ENCODE results near the gene BRCC3. TPM values are rescaled to one million over a fixed set of nuclear protein-coding genes. Genes with fewer than 3 reads are reported as not detected.
A peak's percentile ranks its signal among the peaks of the same experiment; 100 is the strongest.

The BRCC3 gene
- total RNA-seq, 2 donors from 2014 or later, result 11.1 to 12.4 TPM

DNA sequence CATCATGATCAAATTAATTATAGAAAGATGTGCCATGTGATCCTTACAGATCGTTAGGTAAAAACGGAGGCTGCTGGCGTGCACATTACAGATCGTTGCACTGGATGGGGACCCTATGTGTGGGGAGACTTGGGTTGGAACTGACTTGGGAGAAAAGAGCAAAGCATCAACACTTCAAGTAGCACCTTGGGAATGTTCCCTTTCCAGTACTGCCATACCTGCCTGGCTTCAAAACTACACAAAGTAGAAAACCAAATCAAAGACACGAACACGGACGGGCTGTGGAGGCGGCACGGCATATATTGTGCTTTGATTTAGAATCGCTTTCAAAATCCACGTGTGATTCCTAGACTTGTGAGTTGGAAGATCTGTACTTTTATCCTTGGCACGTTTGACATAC lies 1.3 kb upstream of the BRCC3 start:
- ATAC-seq (no peak), DNase-seq (no peak)
- Mint-ChIP-seq H3K4me3 (peak overlapping the region; percentile 81), H3K27ac (peak overlapping the region; percentile 90), H3K4me1 (peaks cover 33% of the 10 kb centered on the region), H3K36me3 (ENCODE audit: low read depth) (peaks cover 4% of the 10 kb centered on the region), H3K27me3 (no peaks in the 10 kb centered on the region)
- H3K9me3 ChIP-seq (ENCODE audit: control insufficient read depth, low read length, poor library complexity, severe bottlenecking), result no peaks in the 10 kb centered on the region

DNA sequence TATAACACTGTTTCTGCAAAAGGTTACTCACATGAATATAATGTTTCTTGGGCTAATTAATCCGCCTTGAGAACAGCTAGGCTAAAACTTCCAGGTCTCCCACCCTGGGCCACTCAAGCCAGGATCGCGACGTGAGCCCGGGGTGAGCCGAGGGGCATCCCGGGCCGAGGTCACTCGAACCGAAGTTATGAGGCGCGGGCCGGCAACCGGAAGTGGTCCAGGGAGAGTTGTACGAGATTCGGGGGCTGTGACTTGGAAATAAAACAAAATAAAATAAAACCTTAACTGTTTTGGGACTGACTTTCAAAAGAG lies 689 bp upstream of the BRCC3 start:
- no peaks in the 10 kb centered on the region for H3K27me3 Mint-ChIP-seq
- H3K4me1 Mint-ChIP-seq, result peaks cover 38% of the 10 kb centered on the region
- peak overlapping the region; percentile 90 for H3K27ac Mint-ChIP-seq
- peak overlapping the region; percentile 81 for H3K4me3 Mint-ChIP-seq
- no peak for DNase-seq
- peaks cover 7% of the 10 kb centered on the region for H3K36me3 Mint-ChIP-seq (ENCODE audit: low read depth)
- ATAC-seq, result no peak
- no peaks in the 10 kb centered on the region for H3K9me3 ChIP-seq (ENCODE audit: control insufficient read depth, low read length, poor library complexity, severe bottlenecking)

DNA sequence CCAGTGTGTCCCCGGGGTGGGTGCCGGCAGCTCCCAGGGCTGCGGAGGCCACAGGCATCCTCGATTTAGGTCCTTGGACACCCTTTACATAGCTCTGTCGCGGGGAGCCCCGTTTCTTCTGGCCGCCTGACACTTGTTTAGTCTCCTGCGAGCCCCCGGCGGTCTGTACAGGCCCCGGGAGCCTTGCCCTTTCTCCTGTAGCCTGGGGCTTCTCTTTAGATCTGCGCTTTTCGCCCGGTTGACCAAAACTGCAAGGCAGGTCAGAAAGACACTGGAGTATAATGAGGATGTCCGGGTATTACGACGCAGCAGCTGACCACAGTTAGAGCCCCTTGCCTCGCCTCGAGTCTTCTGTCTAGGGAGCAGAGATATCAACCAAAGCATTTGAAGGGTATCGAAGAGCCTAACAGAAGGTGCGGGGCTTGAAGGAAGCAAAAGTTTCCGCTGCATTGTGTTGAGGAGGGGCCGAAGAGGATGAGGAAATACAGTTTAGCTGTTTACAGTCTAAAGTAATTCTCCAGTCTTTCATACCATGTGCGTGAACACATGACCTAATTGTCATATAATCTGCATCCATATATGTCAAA lies 479 bp downstream of the BRCC3 start:
- DNase-seq, result no peak
- Mint-ChIP-seq H3K4me3 (peak overlapping the region; percentile 89), H3K4me1 (peaks cover 38% of the 10 kb centered on the region), H3K27ac (peak overlapping the region; percentile 90), H3K27me3 (no peaks in the 10 kb centered on the region), H3K36me3 (ENCODE audit: low read depth) (peaks cover 7% of the 10 kb centered on the region)
- peak; percentile 8 for ATAC-seq
- H3K9me3 ChIP-seq (ENCODE audit: control insufficient read depth, low read length, poor library complexity, severe bottlenecking), result no peaks in the 10 kb centered on the region

DNA sequence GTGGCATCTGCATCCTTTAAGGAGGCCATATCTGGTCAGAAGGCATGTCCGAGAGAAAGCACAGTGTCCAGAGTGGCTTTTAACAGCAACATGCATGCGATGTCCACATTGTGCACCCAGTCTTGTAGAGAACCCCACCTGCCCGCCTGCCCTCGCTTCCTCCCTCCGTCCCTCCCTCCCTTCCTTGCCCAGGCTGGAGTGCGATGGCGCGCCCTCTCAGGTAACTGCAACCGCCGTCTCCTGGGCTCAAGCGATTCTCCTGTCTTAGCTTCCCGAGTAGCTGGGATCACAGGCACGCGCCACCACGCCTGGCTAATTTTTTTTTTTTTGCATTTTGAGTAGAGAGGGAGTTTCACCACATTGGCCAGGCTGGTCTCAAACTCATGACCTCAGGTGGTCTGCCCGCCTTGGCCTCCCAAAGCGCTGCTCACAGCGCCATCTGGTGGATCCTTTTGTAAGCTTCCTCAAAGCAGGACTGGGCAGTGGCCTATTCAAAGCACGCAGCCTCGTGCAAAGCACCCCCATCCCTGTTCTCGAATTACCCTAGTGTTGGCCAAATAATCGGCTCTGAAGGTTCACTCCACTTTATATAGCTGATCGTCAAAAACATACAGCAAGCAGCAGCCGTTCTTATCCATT lies 15.0 kb downstream of the BRCC3 start:
- peak; percentile 48 for ATAC-seq
- no peaks in the 10 kb centered on the region for H3K9me3 ChIP-seq (ENCODE audit: control insufficient read depth, low read length, poor library complexity, severe bottlenecking)
- no peak overlapping the region for H3K27ac Mint-ChIP-seq
- H3K36me3 Mint-ChIP-seq (ENCODE audit: low read depth), result no peaks in the 10 kb centered on the region
- H3K4me1 Mint-ChIP-seq, result peaks cover 8% of the 10 kb centered on the region
- DNase-seq, result peak; percentile 8 to 27 (median 15)
- H3K4me3 Mint-ChIP-seq, result no peak overlapping the region
- H3K27me3 Mint-ChIP-seq, result no peaks in the 10 kb centered on the region

DNA sequence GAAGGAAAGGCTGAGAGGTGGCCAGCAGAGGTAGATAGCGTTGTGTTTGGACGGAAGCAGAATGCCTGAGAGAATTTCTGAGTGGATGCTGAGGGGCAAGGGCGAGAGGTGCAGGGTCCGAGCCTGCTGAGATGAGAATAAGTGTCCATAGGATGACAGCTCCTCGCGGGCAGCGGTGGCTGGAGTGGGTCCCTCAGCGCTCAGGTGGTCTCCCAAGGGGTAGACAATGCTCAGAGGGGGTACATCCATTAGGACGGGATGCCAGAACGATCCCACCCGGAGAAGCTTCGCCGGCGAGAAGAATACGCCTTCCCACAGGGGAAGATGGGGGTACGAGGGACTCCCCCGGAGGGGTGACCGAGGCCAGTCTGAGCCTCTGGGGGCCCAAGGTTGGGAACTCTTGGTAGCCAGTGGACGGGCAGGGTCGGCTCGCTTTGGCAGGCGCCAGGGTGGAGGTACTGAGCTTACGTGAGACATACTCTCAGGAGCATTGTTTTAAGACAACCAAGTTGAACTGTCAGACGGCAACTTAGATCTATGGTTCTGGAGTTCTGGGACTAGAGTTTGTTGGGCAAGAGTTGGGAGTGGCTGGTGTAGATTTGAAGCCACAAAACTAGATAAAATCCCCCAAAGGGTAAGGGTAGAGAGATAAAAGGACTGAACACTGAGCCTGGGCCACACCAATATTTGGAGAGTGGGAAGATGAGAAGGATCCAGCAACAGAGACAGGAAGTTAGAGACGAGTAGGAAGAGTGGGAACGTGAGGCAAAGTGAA lies 15.8 kb downstream of the BRCC3 start:
- Mint-ChIP-seq H3K27me3 (no peaks in the 10 kb centered on the region), H3K27ac (no peak overlapping the region), H3K4me1 (peaks cover 8% of the 10 kb centered on the region), H3K4me3 (no peak overlapping the region), H3K36me3 (ENCODE audit: low read depth) (no peaks in the 10 kb centered on the region)
- no peaks in the 10 kb centered on the region for H3K9me3 ChIP-seq (ENCODE audit: control insufficient read depth, low read length, poor library complexity, severe bottlenecking)
- no peak for ATAC-seq
- DNase-seq, result no peak

DNA sequence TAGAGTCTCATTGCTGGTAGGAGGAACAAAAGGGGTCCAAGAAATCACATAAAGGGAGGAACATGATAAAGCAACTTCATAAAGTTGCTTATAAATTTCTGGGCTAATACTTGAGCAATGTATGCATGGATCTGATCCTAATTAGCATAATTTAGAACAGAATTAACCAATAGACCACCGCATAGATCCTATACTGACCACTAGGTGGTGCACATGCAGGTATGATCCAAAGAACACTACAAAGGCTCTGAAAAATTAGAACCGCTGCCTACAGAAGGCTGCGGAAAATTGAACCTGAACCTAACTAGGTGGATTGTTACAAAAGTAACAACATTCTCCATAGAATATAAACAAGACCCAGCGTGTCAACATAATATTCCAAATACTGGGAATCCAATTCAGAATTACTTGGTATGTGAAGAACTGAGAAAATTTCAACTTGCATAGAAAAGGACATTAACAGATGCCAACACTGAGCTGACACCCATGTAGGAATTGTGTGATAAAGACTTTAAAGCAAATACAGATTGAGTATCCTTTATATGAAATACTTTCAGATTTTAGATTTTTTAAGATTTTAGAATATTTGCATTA lies 23.3 kb downstream of the BRCC3 start:
- Mint-ChIP-seq H3K36me3 (ENCODE audit: low read depth) (no peaks in the 10 kb centered on the region), H3K27me3 (no peaks in the 10 kb centered on the region), H3K27ac (no peak overlapping the region), H3K4me3 (no peak overlapping the region), H3K4me1 (peaks cover 4% of the 10 kb centered on the region)
- peak; percentile 80 for ATAC-seq
- no peaks in the 10 kb centered on the region for H3K9me3 ChIP-seq (ENCODE audit: control insufficient read depth, low read length, poor library complexity, severe bottlenecking)
- DNase-seq, result no peak

DNA sequence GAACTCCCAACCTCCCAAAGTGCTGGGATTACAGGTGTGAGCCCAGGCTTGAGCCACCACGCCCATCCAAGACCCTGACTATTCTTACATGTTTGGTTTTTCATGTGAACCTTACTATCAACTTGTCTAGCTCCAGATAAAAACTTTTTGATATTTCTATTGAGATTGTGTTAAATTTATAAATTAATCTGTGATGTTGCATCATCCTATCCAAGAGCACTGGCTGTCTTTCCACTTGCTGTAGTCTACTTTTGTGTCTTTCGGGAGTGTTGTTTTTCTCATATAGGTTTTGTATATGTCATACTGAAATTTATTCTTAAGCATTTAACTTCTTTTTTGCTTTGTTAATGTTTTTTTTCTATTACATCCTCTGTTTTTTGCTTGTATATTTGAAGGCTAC lies 34.6 kb downstream of the BRCC3 start:
- ATAC-seq, result no peak
- H3K4me3 Mint-ChIP-seq, result no peak overlapping the region
- peak overlapping the region; percentile 21 for H3K27ac Mint-ChIP-seq

DNA sequence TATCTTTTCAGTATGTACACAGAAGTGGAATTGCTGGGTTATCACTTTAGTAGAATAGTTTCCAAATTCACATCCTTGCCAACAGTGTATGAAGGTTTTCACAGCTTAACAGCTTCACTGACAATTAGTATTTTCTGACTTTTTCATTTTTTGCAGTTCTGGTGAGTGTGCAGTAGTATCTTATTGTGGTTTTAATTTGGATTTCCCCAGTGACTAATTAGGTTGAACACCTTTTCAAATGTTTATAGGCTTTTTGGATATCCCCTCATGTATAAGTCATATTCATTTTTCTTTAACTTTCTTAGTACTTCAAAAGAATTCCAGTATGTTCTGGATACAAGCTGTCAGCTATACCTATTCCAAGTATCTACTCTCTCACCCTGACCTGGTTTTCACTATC lies 37.1 kb downstream of the BRCC3 start:
- Mint-ChIP-seq H3K27me3 (no peaks in the 10 kb centered on the region), H3K4me1 (peaks cover 3% of the 10 kb centered on the region), H3K27ac (no peak overlapping the region), H3K36me3 (ENCODE audit: low read depth) (peaks cover 7% of the 10 kb centered on the region), H3K4me3 (no peak overlapping the region)
- H3K9me3 ChIP-seq (ENCODE audit: control insufficient read depth, low read length, poor library complexity, severe bottlenecking), result no peaks in the 10 kb centered on the region
- no peak for ATAC-seq
- DNase-seq, result no peak

More for the DNA sequence above, 34.6 kb downstream of the BRCC3 start:
- H3K9me3 ChIP-seq (ENCODE audit: control insufficient read depth, low read length, poor library complexity, severe bottlenecking), result no peaks in the 10 kb centered on the region
- no peak for DNase-seq
- H3K4me1 Mint-ChIP-seq, result peaks cover 3% of the 10 kb centered on the region
- peaks cover 2% of the 10 kb centered on the region for H3K36me3 Mint-ChIP-seq (ENCODE audit: low read depth)
- no peaks in the 10 kb centered on the region for H3K27me3 Mint-ChIP-seq

DNA sequence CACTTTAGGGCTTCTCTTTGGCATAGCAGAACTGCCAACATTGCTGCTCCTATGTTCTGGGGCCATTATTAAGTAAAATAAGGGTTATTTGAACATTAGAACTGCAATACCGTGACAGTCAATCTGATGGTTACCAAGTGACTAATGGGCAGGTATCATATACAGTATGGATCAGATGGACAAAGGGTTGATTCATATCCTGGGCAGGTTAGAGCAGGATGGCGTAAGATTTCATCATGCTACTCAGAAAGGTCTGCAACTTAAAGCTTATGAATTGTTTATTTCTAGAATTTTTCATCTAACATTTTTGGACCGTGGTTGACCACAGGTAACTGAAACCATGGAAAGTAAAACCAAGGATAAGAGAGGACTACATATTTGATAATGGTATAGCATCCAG lies 40.9 kb downstream of the BRCC3 start:
- ATAC-seq (no peak), DNase-seq (no peak)
- no peaks in the 10 kb centered on the region for H3K9me3 ChIP-seq (ENCODE audit: control insufficient read depth, low read length, poor library complexity, severe bottlenecking)
- H3K27me3 Mint-ChIP-seq, result no peaks in the 10 kb centered on the region
- no peaks in the 10 kb centered on the region for H3K4me1 Mint-ChIP-seq
- H3K27ac Mint-ChIP-seq, result no peak overlapping the region
- H3K4me3 Mint-ChIP-seq, result no peak overlapping the region
- H3K36me3 Mint-ChIP-seq (ENCODE audit: low read depth), result peaks cover 7% of the 10 kb centered on the region

DNA sequence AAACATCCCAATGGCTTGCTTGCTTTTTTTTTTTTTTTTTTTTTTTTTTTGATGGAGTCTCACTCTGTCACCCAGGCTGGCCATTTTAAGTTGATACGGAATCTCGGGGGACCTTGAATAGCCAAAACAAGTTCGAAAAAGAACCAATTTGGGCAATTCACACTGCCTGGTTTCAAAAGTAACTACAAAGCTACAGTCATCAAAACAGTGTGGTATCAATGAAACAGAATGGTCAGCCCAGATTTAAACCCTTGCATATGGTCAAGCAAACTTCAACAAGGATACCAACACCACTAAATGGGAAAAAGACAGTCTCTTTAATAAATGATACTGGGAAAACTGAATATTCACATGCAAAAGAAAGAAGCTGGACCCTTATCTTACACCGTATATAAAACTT lies 41.8 kb downstream of the BRCC3 start:
- no peak overlapping the region for H3K27ac Mint-ChIP-seq
- no peaks in the 10 kb centered on the region for H3K4me1 Mint-ChIP-seq
- DNase-seq, result no peak
- H3K4me3 Mint-ChIP-seq, result no peak overlapping the region
- H3K9me3 ChIP-seq (ENCODE audit: control insufficient read depth, low read length, poor library complexity, severe bottlenecking), result no peaks in the 10 kb centered on the region
- ATAC-seq, result no peak
- H3K27me3 Mint-ChIP-seq, result no peaks in the 10 kb centered on the region
- peaks cover 7% of the 10 kb centered on the region for H3K36me3 Mint-ChIP-seq (ENCODE audit: low read depth)

DNA sequence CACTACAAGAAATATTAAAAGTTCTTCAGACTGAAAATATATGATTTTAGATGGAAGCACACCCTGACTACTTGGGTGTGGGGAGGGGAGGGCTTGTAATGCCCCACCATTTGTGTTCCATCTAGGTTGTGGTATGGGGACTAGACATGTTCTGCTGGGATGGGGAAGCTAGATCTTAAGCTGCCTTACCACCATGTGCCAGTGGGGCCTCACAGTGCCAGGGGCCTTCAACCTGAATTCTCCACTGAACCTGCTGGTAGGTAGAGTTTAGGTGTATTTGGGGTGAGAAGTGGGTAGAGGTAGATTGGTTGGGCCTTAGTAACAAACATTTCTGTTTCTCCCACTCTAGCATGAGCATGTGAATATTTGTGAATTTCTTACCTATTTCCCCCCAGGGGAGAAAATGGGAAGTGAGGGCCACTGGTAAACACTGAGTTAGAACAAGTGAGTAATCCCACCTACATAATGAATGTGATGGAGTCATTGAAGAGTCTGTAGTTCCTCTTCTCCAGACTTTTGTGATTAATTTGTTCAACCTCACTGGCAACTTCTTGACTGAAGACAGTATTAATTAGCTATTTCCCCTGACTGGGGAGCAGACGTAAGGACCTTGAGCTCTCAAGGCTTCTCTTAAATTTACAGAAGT lies 44.0 kb downstream of the BRCC3 start:
- H3K4me3 Mint-ChIP-seq, result no peak overlapping the region
- H3K27me3 Mint-ChIP-seq, result no peaks in the 10 kb centered on the region
- DNase-seq, result no peak
- no peaks in the 10 kb centered on the region for H3K4me1 Mint-ChIP-seq
- peaks cover 8% of the 10 kb centered on the region for H3K36me3 Mint-ChIP-seq (ENCODE audit: low read depth)
- H3K9me3 ChIP-seq (ENCODE audit: control insufficient read depth, low read length, poor library complexity, severe bottlenecking), result no peaks in the 10 kb centered on the region
- no peak overlapping the region for H3K27ac Mint-ChIP-seq
- no peak for ATAC-seq

DNA sequence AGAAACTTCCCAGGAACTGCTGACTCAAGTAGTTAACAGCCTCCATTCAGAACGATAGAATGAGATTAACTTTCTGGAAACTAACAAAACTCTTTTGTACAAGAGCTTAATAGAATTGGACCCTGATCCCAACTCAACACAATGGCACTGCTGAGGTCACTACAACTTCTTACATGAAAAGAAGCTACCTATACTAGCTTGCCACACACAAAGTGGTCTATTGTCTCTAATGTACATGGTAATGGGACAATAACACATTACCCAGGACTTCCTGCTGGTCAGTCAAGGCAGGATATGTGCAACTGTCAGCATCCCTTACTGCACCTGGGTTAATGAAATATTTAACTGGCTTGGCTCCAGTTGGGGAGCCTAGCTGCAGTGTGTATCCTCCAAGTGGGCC lies 56.2 kb downstream of the BRCC3 start:
- no peaks in the 10 kb centered on the region for H3K9me3 ChIP-seq (ENCODE audit: control insufficient read depth, low read length, poor library complexity, severe bottlenecking)
- ATAC-seq (no peak), DNase-seq (no peak)
- Mint-ChIP-seq H3K4me3 (no peak overlapping the region), H3K27ac (no peak overlapping the region), H3K4me1 (no peaks in the 10 kb centered on the region), H3K36me3 (ENCODE audit: low read depth) (peaks cover 6% of the 10 kb centered on the region), H3K27me3 (no peaks in the 10 kb centered on the region)

DNA sequence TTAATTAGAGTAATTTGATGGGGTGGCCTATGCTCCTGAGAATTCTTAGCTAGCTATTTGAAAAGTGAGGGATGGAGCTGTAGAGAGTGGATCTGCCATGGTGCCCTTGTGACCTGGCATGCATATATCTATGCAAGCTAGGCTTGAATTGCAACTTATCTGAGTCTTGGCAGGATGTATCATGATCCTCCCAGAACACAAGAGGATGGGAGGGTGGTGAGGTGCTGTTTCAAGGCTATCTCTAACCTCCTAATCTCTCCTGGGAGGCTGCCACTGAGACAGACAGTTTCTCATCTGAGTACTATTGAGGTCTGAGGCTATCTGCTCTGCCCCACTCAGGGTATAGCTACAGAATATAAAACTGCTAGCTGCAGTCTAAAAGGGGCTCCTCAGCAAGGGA lies 56.6 kb downstream of the BRCC3 start:
- H3K27me3 Mint-ChIP-seq, result no peaks in the 10 kb centered on the region
- H3K4me3 Mint-ChIP-seq, result no peak overlapping the region
- DNase-seq (no peak), ATAC-seq (no peak)
- H3K9me3 ChIP-seq (ENCODE audit: control insufficient read depth, low read length, poor library complexity, severe bottlenecking), result no peaks in the 10 kb centered on the region
- H3K36me3 Mint-ChIP-seq (ENCODE audit: low read depth), result peaks cover 6% of the 10 kb centered on the region
- no peaks in the 10 kb centered on the region for H3K4me1 Mint-ChIP-seq
- H3K27ac Mint-ChIP-seq, result no peak overlapping the region
